Adrenal gland (tissue), 12 donors: ENCODE results near the gene KASH5. TPM values are rescaled to one million over a fixed set of nuclear protein-coding genes. Genes with fewer than 3 reads are reported as not detected.

Experiments used
- DNase-seq, 7 donors: peaks; one replicate each; pipeline ENCODE4 v3.0.0-alpha.2; 2019 to 2020
- H3K27ac ChIP-seq, 5 donors: fragments of 200-600 bp; sonication (generic) in 4 of 5; 1 replicate in 3 of 5; 2 replicates in 2 of 5; pipeline versions ENCODE4 v1.5.1 to v1.8.0; 2016 to 2020; ENCODE audit warnings: mild to moderate bottlenecking in 1 of 5
- H3K27me3 ChIP-seq: fragments of 200-600 bp; 2 replicates; pipeline ENCODE4 v1.8.0; 2021
- H3K36me3 ChIP-seq, 2 donors: fragments of 200-600 bp; replicated peaks in 1 of 2; 1 replicate in 1 of 2; 2 replicates in 1 of 2; pipeline versions ENCODE4 v1.5.1 to v1.8.0; 2018 to 2022
- H3K4me1 ChIP-seq, 2 donors: fragments of 200-600 bp; replicated peaks in 1 of 2; 1 replicate in 1 of 2; 2 replicates in 1 of 2; pipeline versions ENCODE4 v1.5.1 to v1.8.0; 2018 to 2021
- H3K4me3 ChIP-seq, 4 donors: fragments of 200-600 bp; sonication (generic) in 3 of 4; one replicate each; pipeline ENCODE4 v1.5.1; 2016 to 2018
- H3K9me3 ChIP-seq, 3 donors: fragments of 200-600 bp; sonication (generic) in 1 of 3; replicated peaks in 1 of 3; 1 replicate in 2 of 3; 2 replicates in 1 of 3; pipeline versions ENCODE4 v1.5.1 to v1.8.0; 2016 to 2021
- POLR2A ChIP-seq, 2 donors: fragments of 450-650 bp; IDR thresholded peaks; one replicate each; pipeline ENCODE4 v1.6.1; 2017; ENCODE audit warnings: antibody characterized with exemption in 2 of 2, mild to moderate bottlenecking in 2 of 2, moderate library complexity in 1 of 2
- WGBS, 4 donors: extraction: QIAGEN DNeasy Blood & Tissue Kit in 2 of 4; methylation state at CpG; one replicate each; pipeline versions ENCODE4 v1.1.5 to v1.1.7; 2013 to 2017; 5-methylcytosine and 5-hydroxymethylcytosine counted together
- intact Hi-C, 2 donors: fragments of 100-400 bp; cut with DNase I; formaldehyde crosslinking; loops; one replicate each; pipeline versions ENCODE4 v1.14.1 to v1.15.0; 2022 to 2023
- polyA plus RNA-seq, 3 donors: library from polyadenylated mRNA; stranded (reverse); fragments of 200-250 nt in 2 of 3; fragments of 350-450 nt in 1 of 3; fragmentation: Illumina TruSeq in 1 of 3; extraction: RNeasy Lipid Tissue Mini Kit (QIAGEN cat#74804) in 1 of 3; gene quantifications; one replicate each; pipeline ENCODE4 v1.2.3, GENCODE V29; 2013 to 2014
- total RNA-seq, 9 donors: library from RNA; depleted of rRNA in 4 of 9; stranded (reverse); fragments of >200 nt in 4 of 9; fragments of 120-200 nt in 1 of 9; fragmentation: NEBNext Ultra II Directional in 1 of 9; extraction: Animal tissue kit (Norgen Biotek cat#: 25700) in 1 of 9; gene quantifications; one replicate each; pipeline versions ENCODE4 v1.1.0 to v1.2.4, GENCODE V29; 2013 to 2023
- TF ChIP-seq, protein P1 (sequence below), 6 experiments: fragments of 450-650 bp in 4 of 6; fragments of 200-600 bp in 2 of 6; sonication (generic) in 1 of 6; IDR thresholded peaks; 1 replicate in 5 of 6; 2 replicates in 1 of 6; pipeline versions ENCODE4 v1.5.1 to v1.8.0; 2016 to 2021; ENCODE audit warnings: antibody characterized with exemption in 6 of 6, mild to moderate bottlenecking in 2 of 6, moderate library complexity in 1 of 6
- donor health status: healthy with polysubstance abuse.
- donor health status: Bipolar disorder and iron deficiency.
- donor health status: DM: yes; HTN: yes; CAD: no.
- donor health status: DM: no; HTN: no; CAD: no.
- donor health status: DM: no; HTN: no; CAD: no.
- donor health status: DM: yes; HTN: yes; CAD: no.

Gene KASH5
- total and polyA plus RNA-seq, 12 donors = 0.74 to 0.97 TPM; not detected in 10

DNA sequence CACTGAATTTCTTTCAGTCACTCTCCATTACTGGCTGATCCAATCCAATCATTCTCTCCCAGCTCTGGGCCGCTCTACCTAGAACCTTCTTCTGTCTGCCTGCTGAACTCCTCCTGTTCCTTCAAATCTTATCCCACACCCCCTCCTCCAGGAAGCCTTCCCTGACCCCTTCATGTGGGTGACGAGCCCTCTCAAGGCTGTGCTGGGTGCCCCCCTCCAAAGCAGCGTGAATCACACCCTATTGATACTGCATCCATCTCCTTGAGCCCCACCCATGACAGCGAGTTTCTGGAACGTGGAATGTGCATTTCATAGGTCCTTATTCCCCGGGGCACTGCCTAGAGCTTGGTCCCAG lies 60.4 kb downstream of the KASH5 start:
- H3K27me3 ChIP-seq = no peaks in the 10 kb centered on the region
- no peak overlapping the region for H3K27ac ChIP-seq
- no peaks in the 10 kb centered on the region for H3K9me3 ChIP-seq
- WGBS, 4 donors = 84 to 95% (median 91%) methylated on average over 6 of the region's 6 CpGs
- TF ChIP-seq, protein P1, sequence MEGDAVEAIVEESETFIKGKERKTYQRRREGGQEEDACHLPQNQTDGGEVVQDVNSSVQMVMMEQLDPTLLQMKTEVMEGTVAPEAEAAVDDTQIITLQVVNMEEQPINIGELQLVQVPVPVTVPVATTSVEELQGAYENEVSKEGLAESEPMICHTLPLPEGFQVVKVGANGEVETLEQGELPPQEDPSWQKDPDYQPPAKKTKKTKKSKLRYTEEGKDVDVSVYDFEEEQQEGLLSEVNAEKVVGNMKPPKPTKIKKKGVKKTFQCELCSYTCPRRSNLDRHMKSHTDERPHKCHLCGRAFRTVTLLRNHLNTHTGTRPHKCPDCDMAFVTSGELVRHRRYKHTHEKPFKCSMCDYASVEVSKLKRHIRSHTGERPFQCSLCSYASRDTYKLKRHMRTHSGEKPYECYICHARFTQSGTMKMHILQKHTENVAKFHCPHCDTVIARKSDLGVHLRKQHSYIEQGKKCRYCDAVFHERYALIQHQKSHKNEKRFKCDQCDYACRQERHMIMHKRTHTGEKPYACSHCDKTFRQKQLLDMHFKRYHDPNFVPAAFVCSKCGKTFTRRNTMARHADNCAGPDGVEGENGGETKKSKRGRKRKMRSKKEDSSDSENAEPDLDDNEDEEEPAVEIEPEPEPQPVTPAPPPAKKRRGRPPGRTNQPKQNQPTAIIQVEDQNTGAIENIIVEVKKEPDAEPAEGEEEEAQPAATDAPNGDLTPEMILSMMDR (IDR thresholded peaks at IDR 0.05) = no peak
- TF ChIP-seq POLR2A (IDR thresholded peaks at IDR 0.05) = no peak
- intact Hi-C loops = loop anchor here in 1 of 2 donors (5.0 kb wide), 1 partner anchor 56 kb away; no protein-coding TSS in a partner anchor
- no peak for DNase-seq
- H3K36me3 ChIP-seq = peaks cover 0 to 15% of the 10 kb centered on the region in 2 donors
- H3K4me3 ChIP-seq = no peak overlapping the region
- peaks cover 0 to 9% of the 10 kb centered on the region in 2 donors for H3K4me1 ChIP-seq

DNA sequence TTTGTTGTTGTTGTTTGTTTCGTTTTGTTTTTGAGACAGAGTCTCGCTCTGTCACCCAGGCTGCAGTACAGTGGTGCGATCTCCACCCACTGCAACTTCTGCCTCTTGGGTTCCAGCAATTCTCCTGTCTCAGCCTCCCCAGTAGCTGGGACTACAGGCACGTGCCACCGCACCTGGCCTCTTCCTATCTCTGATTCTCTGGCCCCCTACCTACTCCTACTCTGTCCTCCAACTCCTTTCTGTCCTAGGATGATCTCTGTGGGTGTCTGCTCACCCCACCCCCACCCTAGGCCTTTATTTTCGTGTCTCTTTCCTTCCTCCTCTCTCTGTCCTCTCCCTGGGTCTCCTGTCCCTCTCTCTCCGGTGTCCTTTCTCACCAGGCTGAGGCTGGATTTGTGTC lies 62.4 kb downstream of the KASH5 start:
- DNase-seq = no peak
- peaks cover 0 to 15% of the 10 kb centered on the region in 2 donors for H3K36me3 ChIP-seq
- no peaks in the 10 kb centered on the region for H3K27me3 ChIP-seq
- TF ChIP-seq, protein P1 (IDR thresholded peaks at IDR 0.05) = no peak
- no peak for TF ChIP-seq POLR2A (IDR thresholded peaks at IDR 0.05)
- H3K4me3 ChIP-seq = peak overlapping the region in 1 of 4 donors; percentile 93
- intact Hi-C loops = no loop called here
- H3K4me1 ChIP-seq = peaks cover 3 to 19% of the 10 kb centered on the region in 2 donors
- no peak overlapping the region for H3K27ac ChIP-seq
- 82 to 88% (median 84%) methylated on average over 7 of the region's 7 CpGs for WGBS, 4 donors
- no peaks in the 10 kb centered on the region for H3K9me3 ChIP-seq

DNA sequence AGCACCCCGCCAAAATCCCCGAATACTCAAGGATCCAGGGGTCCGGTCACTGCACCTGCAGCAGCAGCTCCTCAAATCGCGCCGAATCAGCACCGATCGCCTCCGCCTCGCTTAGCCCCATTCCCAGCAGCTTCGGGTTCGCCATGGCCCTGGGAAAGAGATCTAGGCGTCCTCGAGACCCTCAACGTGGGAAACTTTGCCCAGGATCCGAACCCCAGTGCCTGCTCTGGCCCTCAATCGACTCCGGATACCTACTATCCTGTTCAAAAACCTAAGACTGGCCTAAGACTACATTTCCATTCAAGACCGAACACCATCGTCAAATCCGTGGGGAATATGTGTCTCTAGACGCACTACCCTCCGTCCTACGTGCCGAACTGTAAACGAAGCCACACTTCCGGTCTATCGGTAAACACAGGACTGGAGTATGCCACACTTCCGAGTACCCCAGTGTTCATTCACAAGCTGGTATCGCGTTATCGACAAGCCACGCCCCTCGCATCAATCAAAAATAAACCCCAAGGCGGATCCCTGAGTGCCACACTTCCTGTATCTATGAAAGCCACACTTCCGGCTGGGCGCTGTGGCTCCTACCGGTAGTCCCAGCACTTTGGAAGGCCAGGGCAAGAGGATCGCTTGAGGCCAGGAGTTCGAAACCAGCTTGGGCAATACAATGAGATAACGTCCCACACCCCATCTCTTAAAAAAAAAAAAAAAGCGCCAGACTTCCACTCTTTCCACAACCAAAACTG lies 63.6 kb downstream of the KASH5 start, which contains the start of gene PIH1D1:
Gene PIH1D1, minus strand, starts transcription at position 385 of the 752 bp plus-strand sequence. Its CDS starts 240 bp downstream, at position 145.
- Histone ChIP-seq H3K36me3 (peaks cover 0 to 14% of the 10 kb centered on the region in 2 donors), H3K9me3 (no peaks in the 10 kb centered on the region), H3K27me3 (no peaks in the 10 kb centered on the region), H3K4me3 (peak within 1 kb of the TSS; percentile 37 to 93 (median 61)), H3K4me1 (peaks cover 3 to 19% of the 10 kb centered on the region in 2 donors), H3K27ac (peak within 1 kb of the TSS; percentile 42 to 97 (median 91))
- intact Hi-C loops = no loop called here
- TF ChIP-seq POLR2A (IDR thresholded peaks at IDR 0.05) = peak in 1 of 2 donors; percentile 66
- TF ChIP-seq, protein P1 (IDR thresholded peaks at IDR 0.05) = peak in 3 of 6 experiments; percentile 15 to 34 (median 25)
- 0 to 1% (median 0%) methylated on average over 22 to 42 of the region's 42 CpGs for WGBS, 4 donors
- DNase-seq = peak; percentile 97 to 100 (median 99)

DNA sequence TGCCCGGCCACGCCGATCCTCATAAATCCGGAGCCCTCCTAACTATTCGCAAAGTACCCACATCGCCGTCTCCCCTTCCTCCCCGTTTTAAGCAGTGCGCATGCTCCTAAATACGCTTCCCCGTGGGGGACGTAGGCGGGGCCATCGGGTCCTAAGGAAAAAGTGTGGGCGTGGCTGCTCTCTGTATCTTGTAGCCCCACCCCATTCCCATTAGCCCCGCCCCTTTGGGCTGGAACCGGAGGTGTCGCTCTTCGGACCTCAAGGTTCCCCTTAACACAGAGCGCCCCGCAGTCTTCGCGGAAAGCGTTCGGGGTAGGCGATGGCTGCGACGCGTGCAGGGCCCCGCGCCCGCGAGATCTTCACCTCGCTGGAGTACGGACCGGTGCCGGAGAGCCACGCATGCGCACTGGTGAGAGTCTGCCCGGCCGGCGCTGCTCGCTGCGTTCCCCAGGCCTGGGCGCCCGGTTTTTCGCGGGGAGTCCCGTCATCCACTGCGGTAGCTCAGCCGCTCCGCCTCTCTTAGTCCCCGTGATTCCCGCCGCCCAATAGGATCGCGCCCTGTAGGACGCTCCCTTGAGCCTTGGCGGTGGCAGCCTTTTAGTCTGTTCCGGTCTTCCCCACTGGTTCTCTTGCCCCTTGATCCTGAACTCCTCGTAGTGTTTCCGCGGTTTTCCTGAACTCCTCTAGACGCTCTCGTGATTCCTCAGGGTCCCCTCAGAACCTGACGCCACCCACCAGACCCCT lies 65.1 kb downstream of the KASH5 start, which contains the start of gene ALDH16A1:
Gene ALDH16A1, plus strand, starts transcription at position 213 of the 744 bp plus-strand sequence. Its CDS starts 107 bp downstream, at position 320.
- DNase-seq = peak; percentile 98 to 99 (median 98)
- Histone ChIP-seq H3K4me3 (peak within 1 kb of the TSS in 3 of 4 donors; percentile 52 to 80 (median 66)), H3K27me3 (no peaks in the 10 kb centered on the region), H3K9me3 (no peaks in the 10 kb centered on the region), H3K4me1 (peaks cover 3 to 22% of the 10 kb centered on the region in 2 donors), H3K36me3 (peaks cover 0 to 5% of the 10 kb centered on the region in 2 donors), H3K27ac (peak within 1 kb of the TSS; percentile 82 to 97 (median 91))
- WGBS, 4 donors = 0 to 1% (median 0%) methylated on average over 28 to 66 of the region's 66 CpGs
- intact Hi-C loops = no loop called here
- peak; percentile 52 to 88 for TF ChIP-seq POLR2A (IDR thresholded peaks at IDR 0.05)
- TF ChIP-seq, protein P1 (IDR thresholded peaks at IDR 0.05) = peak in 1 of 6 experiments; percentile 5
